ENCODE data around the gene C6orf141. TPM values are rescaled to one million over a fixed set of nuclear protein-coding genes. Genes with fewer than 3 reads are reported as not detected.
A peak's percentile ranks its signal among the peaks of the same experiment; 100 is the strongest.

The C6orf141 gene
- total RNA-seq, 1 experiment from 2014 or later = 2.1 TPM

DNA sequence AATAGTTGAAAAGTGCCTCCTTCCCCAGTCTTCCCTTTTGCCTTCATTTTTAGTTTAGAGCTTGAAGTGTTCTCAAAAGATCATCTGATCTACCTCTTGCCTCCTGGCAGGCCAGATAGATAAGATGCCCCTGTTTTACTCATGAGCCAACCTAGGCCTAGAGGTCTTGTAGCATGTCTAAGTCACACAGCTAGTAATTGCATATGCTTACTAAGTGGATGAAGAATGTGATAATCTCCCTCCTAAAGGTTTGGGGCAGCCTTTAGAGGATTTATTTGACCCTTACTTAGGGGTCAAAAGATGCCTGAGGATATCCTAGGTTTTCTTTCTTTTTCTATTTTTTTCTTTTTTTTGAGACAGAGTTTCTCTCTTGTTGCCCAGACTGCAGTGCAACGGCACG, 2.1 kb downstream of the C6orf141 start:
- Histone ChIP-seq H3K9me3 (no peaks in the 10 kb centered on the region), H3K36me3 (ENCODE audit: control insufficient read depth, insufficient read depth, low read length) (no peaks in the 10 kb centered on the region), H3K4me1 (peaks cover 15% of the 10 kb centered on the region), H3K4me3 (ENCODE audit: low read depth, low read length) (no peak overlapping the region), H3K27me3 (replicated peaks; ENCODE audit: control insufficient read depth, insufficient read depth, low read length) (no peaks in the 10 kb centered on the region)
- Mint-ChIP-seq H3K4me1 (ENCODE audit: low read depth, unreplicated experiment) (peaks cover 14% of the 10 kb centered on the region), H3K4me3 (ENCODE audit: unreplicated experiment) (peak overlapping the region; percentile 22), H3K27me3 (ENCODE audit: insufficient read depth, unreplicated experiment) (no peaks in the 10 kb centered on the region), H3K36me3 (ENCODE audit: insufficient read depth, unreplicated experiment) (peaks cover 4% of the 10 kb centered on the region), H3K27ac (ENCODE audit: unreplicated experiment) (no peak overlapping the region), H3K9me3 (ENCODE audit: unreplicated experiment) (no peaks in the 10 kb centered on the region)
- POLR2A ChIA-PET = no interaction called here
- intact Hi-C loops (cut with micrococcal nuclease; ENCODE audit: unreplicated experiment) = no loop called here
- CTCF ChIA-PET = no interaction called here
- TF ChIP-seq, protein P1, sequence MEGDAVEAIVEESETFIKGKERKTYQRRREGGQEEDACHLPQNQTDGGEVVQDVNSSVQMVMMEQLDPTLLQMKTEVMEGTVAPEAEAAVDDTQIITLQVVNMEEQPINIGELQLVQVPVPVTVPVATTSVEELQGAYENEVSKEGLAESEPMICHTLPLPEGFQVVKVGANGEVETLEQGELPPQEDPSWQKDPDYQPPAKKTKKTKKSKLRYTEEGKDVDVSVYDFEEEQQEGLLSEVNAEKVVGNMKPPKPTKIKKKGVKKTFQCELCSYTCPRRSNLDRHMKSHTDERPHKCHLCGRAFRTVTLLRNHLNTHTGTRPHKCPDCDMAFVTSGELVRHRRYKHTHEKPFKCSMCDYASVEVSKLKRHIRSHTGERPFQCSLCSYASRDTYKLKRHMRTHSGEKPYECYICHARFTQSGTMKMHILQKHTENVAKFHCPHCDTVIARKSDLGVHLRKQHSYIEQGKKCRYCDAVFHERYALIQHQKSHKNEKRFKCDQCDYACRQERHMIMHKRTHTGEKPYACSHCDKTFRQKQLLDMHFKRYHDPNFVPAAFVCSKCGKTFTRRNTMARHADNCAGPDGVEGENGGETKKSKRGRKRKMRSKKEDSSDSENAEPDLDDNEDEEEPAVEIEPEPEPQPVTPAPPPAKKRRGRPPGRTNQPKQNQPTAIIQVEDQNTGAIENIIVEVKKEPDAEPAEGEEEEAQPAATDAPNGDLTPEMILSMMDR (IDR thresholded peaks at IDR 0.05; ENCODE audit: insufficient read depth in 1 of 2, low read depth in 1 of 2, low read length in 1 of 2, severe bottlenecking in 1 of 2, unreplicated experiment in 1 of 2) = no peak
- no peak for DNase-seq
- BruUV-seq (replicated peaks) = no TSS peak

DNA sequence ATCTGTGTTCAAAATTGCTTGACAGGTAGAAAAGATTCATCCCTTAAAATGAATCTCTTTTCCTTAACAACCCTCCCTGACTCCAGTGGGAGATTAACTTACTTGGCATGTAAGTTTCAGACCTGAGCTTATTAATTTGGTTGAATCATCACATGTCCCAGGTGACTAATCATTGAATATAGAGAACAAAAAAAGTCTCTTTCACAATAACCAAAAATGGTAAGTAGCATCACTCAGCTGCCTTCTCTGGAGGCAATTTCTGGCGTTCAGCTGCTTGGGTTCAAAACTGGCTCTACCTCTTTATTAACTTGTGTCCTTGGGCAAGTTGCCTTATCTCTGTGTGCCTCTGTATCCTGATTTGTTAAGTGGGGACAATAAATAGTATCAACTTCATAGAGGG, 2.9 kb downstream of the C6orf141 start:
- POLR2A ChIA-PET = no interaction called here
- DNase-seq = no peak
- Mint-ChIP-seq H3K4me3 (ENCODE audit: unreplicated experiment) (no peak overlapping the region), H3K36me3 (ENCODE audit: insufficient read depth, unreplicated experiment) (peaks cover 4% of the 10 kb centered on the region), H3K27ac (ENCODE audit: unreplicated experiment) (no peak overlapping the region), H3K4me1 (ENCODE audit: low read depth, unreplicated experiment) (peaks cover 14% of the 10 kb centered on the region), H3K27me3 (ENCODE audit: insufficient read depth, unreplicated experiment) (no peaks in the 10 kb centered on the region), H3K9me3 (ENCODE audit: unreplicated experiment) (no peaks in the 10 kb centered on the region)
- CTCF ChIA-PET = interaction anchor here (0.7 kb wide), 1 partner anchor 301 kb away, joined by 3 read pairs; no protein-coding TSS in a partner anchor
- TF ChIP-seq, protein P1 (IDR thresholded peaks at IDR 0.05; ENCODE audit: insufficient read depth in 1 of 2, low read depth in 1 of 2, low read length in 1 of 2, severe bottlenecking in 1 of 2, unreplicated experiment in 1 of 2) = no peak
- BruUV-seq (replicated peaks) = no TSS peak
- no peaks in the 10 kb centered on the region for H3K27me3 ChIP-seq (replicated peaks; ENCODE audit: control insufficient read depth, insufficient read depth, low read length)
- H3K36me3 ChIP-seq (ENCODE audit: control insufficient read depth, insufficient read depth, low read length) = no peaks in the 10 kb centered on the region
- H3K4me3 ChIP-seq (ENCODE audit: low read depth, low read length) = no peak overlapping the region
- H3K4me1 ChIP-seq = peaks cover 15% of the 10 kb centered on the region
- intact Hi-C loops (cut with micrococcal nuclease; ENCODE audit: unreplicated experiment) = no loop called here
- H3K9me3 ChIP-seq = no peaks in the 10 kb centered on the region

DNA sequence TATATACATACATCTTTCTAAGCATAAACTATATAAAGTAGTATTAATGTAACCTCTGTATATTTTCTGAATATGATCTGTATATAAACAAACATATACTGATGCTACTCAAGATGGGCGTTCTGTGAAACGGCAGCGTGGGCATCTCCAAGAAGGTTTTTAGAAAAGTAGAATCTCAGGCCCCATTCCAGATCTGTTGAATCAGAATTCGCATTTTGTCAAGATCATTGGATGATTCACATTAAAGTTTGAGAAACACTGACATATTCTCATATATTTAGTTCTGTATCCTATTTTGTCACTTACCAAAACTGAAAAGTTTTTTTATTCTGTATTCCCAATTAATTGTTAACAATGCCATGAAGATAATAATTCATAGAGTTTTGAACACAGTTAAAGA, 5.5 kb downstream of the C6orf141 start:
- peaks cover 4% of the 10 kb centered on the region for H3K36me3 Mint-ChIP-seq (ENCODE audit: insufficient read depth, unreplicated experiment)
- peaks cover 14% of the 10 kb centered on the region for H3K4me1 Mint-ChIP-seq (ENCODE audit: low read depth, unreplicated experiment)
- no TSS peak for BruUV-seq (replicated peaks)
- H3K27ac Mint-ChIP-seq (ENCODE audit: unreplicated experiment) = no peak overlapping the region
- H3K4me1 ChIP-seq = peaks cover 15% of the 10 kb centered on the region
- H3K36me3 ChIP-seq (ENCODE audit: control insufficient read depth, insufficient read depth, low read length) = no peaks in the 10 kb centered on the region
- ChIA-PET POLR2A (no interaction called here), CTCF (no interaction called here)
- intact Hi-C loops (cut with micrococcal nuclease; ENCODE audit: unreplicated experiment) = loop anchor here (1.0 kb wide), 1 partner anchor 51 kb away; no protein-coding TSS in a partner anchor
- TF ChIP-seq, protein P1 (IDR thresholded peaks at IDR 0.05; ENCODE audit: insufficient read depth in 1 of 2, low read depth in 1 of 2, low read length in 1 of 2, severe bottlenecking in 1 of 2, unreplicated experiment in 1 of 2) = no peak
- H3K4me3 ChIP-seq (ENCODE audit: low read depth, low read length) = no peak overlapping the region
- H3K9me3 ChIP-seq = no peaks in the 10 kb centered on the region
- peak overlapping the region; percentile 15 for H3K4me3 Mint-ChIP-seq (ENCODE audit: unreplicated experiment)
- no peaks in the 10 kb centered on the region for H3K9me3 Mint-ChIP-seq (ENCODE audit: unreplicated experiment)
- no peaks in the 10 kb centered on the region for H3K27me3 ChIP-seq (replicated peaks; ENCODE audit: control insufficient read depth, insufficient read depth, low read length)
- H3K27me3 Mint-ChIP-seq (ENCODE audit: insufficient read depth, unreplicated experiment) = no peaks in the 10 kb centered on the region
- no peak for DNase-seq

Data from Caco-2 (cell line).